GM18907 (cell line): Measurements from ENCODE around the gene GRIK5.
"Not testable (repeated sequence)": the region's sequence is repeated elsewhere in the genome, so short reads cannot be mapped to it uniquely, and the experiment has no call there.

Source experiments
- ATAC-seq: cut with Tn5 transposase; IDR thresholded peaks from one replicate; pipeline ENCODE4 v1.9.1; 2021; ENCODE audit warnings: mild to moderate bottlenecking, moderate library complexity; ENCODE audit not compliant: unreplicated experiment

The GRIK5 gene, protein sequence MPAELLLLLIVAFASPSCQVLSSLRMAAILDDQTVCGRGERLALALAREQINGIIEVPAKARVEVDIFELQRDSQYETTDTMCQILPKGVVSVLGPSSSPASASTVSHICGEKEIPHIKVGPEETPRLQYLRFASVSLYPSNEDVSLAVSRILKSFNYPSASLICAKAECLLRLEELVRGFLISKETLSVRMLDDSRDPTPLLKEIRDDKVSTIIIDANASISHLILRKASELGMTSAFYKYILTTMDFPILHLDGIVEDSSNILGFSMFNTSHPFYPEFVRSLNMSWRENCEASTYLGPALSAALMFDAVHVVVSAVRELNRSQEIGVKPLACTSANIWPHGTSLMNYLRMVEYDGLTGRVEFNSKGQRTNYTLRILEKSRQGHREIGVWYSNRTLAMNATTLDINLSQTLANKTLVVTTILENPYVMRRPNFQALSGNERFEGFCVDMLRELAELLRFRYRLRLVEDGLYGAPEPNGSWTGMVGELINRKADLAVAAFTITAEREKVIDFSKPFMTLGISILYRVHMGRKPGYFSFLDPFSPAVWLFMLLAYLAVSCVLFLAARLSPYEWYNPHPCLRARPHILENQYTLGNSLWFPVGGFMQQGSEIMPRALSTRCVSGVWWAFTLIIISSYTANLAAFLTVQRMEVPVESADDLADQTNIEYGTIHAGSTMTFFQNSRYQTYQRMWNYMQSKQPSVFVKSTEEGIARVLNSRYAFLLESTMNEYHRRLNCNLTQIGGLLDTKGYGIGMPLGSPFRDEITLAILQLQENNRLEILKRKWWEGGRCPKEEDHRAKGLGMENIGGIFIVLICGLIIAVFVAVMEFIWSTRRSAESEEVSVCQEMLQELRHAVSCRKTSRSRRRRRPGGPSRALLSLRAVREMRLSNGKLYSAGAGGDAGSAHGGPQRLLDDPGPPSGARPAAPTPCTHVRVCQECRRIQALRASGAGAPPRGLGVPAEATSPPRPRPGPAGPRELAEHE

DNA sequence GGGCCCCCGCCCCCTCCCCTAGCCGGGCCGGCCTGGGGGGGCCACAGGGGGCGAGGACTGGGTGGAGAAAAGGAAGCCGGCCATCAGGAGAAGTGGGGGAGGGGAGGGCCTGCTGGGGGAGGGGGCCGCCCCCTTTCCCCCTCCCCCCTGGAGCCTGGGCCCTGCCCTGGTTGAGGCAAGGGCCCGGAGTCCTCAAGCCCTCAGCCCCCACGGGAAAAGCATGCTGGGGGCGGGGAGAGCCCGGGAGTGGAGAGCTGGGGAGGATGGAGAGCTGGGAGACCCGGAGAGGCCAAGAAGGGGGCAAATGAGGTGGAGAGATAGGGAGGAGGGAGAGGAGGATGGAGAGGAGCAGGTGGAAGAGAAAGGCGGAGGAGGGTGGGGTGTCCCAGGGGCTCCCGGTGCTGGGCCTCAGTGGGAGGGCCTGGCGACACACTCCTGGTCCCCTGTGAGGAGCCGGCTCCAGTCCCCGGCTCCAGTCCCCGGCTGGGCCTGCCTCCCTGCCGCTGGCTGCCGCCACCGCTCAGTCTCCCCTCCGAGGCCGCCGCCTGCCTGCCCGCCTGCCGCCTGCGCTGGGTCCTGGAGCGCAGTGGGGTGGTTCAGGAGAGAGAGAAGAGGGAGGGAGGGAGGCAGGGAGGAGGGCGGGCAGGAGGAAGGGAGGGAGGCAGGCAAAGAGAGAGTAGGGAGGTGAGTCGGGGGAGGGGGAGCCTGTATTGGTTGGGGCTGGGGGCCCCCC is at the start of gene GRIK5:
GRIK5 (minus strand) TSS at position 588 of the 733 bp plus-strand sequence. CDS start 4,436 bp downstream, outside the sequence.
- ATAC-seq: no peak

DNA sequence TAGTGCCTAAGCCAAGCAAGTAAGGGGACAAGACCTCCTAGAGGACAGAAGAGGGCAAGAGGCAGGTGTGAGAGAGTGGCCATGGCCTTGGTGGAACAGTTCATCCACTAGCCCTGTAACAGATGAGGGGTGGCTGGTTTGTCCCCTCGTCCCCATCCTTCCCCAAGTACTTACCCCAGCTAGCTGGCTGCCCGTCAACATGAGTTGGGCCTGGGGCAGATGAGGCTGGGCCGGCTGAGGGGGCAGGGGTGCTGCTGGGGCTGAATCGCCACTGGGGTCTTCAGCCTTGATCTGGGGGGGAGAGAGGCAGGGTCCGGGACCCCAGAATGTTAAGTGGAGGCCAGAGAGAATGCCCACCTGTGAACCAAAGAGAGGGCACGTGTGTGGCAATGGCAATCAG is 47.1 kb upstream of the GRIK5 start:
- ATAC-seq: no peak

DNA sequence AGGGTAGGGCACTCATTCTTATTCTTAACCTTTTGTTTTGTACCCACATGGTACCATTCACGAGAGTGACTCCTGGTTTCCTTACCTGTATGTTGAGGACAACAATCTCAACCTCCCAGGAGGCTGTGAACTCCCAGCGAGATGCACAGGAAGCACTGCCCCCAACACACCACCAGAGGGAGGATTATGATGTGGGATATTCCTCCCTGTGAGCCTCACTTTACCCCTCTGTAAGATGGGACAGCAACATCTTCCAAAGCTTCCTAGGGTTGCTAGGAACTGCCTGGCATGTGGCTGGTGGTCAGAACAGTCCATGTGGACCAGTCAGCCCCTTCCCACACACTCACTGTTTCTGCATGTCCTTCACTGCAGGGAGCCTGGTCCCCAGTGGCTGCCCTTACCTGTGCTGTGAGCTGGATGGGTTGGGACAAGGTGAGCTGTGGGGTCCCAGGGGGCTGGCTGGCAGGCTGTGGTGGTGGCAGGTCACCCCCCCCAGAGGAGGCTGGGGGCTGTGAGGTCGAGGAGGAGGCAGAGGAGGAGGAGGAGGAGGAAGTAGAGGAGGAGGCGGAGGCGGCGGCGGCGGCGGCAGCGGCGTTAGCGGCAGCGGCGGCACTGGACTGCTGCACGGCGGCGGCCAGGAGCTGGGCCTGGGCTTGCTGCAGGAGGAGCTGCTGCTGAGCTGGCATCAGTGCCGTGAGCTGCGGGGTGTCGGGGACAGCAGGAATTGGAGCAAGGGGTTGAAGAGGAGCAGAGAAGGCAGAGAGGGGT is 46.5 kb upstream of the GRIK5 start:
- no peak for ATAC-seq

DNA sequence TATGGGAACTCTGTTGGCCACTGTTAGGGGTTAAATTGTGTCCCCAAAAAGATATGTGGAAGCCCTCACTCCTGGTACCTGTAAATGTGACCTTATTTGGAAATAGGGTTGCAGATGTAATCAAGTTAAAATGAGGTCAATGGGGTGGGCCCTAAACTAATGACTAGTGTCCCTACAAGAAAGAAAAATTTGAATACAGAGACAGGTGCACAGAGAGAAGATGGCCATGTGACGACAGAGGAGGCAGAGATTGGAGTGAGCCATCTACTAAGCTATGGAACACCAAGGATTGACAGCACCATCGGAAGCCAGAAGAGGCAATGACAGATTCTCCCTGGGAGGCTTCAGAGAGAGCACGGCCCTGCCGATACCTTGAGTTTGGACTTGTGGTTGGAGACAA is 45.7 kb upstream of the GRIK5 start:
- ATAC-seq: no peak

DNA sequence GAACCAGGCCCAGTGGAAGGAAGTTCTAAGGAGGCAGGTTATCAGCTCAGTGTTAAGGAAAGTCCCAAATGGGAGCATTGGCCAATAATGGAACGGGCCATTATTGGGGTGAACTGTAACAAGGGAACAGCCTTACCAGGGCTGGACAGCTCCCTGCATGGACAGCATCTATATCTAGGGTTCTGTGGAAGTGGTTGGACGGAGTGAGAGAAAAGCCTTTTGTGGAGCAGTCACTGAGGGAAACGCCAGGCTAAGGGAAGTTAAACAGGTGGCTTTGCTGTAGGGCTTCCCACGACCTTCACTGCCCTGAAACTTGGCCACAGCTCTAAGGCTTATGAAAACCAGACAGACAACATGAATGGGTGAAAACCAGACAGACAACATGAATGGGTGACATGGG is 45.2 kb upstream of the GRIK5 start:
- no peak for ATAC-seq

DNA sequence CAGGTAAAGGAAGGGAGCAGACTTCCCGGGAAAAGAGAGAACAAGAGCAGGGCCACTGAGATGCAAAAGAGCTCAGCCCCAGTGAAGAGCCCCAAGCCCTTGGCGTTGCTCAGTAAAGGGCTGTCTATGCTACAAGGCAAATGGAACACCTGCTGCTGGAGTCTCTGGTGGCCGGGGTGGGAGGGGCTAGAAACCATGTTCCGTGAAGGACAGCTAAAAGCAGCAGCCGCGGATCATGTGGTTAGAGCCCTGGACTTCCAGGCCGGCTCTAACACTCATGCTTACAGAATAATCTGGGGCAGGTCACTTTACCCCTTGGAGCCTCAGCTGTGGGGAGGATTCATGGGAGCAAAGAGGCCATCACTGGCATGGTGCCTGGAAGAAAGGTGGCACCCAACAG is 44.4 kb upstream of the GRIK5 start:
- peak; percentile 50 for ATAC-seq

DNA sequence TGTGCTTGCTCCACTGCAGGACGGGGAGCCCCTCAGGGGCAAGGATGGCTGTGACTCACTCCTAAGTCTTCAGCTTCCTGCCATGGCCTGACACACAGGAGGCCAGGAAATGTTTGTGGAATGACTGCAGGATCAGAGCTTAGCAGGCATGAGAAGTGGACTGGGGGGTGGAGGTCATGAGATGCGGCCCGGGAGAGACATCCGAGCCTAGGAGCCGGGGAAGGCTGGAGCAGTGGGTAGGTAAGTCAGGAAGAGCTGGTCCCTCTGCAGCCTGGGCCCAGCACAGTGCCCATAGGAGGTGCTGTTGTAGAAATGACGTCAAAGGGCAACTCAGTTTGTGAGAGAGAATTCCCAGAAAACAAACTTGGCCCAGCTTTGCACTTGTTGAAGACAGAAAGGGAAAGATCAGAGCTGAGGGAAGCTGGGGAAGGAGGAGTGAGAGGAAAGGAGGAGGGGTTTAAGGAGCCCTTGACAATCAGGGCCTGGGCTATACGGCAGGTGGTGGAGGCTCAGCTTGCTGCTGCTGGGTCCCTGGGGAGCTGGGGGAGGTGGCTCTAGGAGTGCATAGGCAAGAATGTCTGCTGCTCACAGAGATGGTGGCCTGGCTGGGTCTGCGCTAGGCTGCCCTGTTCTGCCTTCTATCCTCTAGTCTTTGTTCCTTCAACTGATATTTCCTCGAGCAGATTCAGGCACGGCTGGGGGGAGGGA is 43.8 kb upstream of the GRIK5 start:
- peak; percentile 57 for ATAC-seq

DNA sequence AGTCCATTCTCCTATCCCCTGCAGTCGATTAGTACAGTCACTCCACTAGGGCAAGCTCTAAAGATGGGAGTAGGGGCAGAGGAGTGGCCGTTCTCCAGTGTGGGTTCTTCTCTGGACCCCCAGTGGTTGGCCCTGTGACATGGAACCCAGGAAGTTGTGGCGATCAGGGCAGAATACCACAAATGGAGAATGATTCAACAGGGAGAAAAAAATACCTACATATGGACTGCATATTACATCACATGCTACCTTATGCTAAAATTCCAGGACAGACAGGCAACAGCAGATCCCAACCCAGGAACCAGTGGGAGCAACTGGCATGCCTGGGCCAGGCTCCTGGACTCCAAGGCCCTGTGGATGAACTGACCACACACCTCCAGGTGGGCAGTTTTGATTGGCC is 41.8 kb upstream of the GRIK5 start:
- ATAC-seq: no peak

DNA sequence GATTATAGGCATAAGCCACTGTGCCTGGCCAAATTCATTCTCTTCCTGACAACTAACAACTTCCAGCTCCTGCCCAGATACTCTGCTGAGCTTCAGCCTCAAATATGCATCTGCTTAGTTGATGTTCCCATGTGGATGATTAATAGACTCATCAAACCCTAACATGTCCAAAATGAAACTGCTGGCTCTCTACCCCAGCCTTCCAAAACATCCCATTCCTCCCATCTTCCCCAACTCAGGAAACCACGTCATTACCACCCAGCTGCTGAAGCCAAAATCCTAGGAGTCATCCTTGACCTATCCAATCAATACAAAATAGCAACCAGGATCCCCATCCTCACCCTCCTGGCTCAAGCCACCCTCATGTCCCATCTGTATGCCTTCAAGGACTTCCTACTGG is 41.4 kb upstream of the GRIK5 start:
- no peak for ATAC-seq

DNA sequence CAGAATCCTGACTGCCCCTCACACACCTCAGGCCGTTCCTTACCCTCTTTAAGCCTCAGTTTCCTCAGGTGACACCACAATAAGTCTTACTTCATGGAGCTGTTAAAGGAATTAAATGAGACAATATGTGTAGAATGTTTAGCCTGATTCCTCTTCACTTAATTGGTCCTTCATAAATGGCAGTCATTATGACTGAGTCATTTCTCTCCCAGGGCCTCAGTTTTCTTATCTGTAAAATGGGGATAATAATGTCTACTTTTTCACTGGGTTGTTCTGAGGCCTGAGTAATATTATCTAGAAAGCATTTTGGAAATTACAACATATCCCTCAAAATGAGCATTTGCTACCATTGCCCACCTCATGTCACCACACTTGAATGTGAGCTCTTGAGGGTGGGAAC is 40.7 kb upstream of the GRIK5 start:
- no peak for ATAC-seq

DNA sequence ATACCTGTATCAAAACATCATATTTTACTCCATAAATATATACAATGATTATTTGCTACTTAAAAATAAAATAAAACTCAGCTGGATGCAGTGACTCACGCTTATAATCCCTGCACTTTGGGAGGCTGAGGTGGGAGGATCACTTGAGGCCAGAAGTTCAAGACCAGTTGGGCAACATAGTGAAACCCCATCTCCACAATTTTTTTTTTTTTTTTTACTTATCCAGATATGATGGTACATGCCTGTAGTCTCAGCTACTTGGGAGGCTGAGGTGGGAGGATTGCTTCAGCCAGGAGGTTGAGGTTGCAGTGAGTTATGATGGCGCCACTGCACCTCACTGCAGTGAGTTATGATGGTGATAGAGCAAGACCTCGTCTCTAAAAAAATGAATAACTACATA is 39.9 kb upstream of the GRIK5 start:
- ATAC-seq: no peak

DNA sequence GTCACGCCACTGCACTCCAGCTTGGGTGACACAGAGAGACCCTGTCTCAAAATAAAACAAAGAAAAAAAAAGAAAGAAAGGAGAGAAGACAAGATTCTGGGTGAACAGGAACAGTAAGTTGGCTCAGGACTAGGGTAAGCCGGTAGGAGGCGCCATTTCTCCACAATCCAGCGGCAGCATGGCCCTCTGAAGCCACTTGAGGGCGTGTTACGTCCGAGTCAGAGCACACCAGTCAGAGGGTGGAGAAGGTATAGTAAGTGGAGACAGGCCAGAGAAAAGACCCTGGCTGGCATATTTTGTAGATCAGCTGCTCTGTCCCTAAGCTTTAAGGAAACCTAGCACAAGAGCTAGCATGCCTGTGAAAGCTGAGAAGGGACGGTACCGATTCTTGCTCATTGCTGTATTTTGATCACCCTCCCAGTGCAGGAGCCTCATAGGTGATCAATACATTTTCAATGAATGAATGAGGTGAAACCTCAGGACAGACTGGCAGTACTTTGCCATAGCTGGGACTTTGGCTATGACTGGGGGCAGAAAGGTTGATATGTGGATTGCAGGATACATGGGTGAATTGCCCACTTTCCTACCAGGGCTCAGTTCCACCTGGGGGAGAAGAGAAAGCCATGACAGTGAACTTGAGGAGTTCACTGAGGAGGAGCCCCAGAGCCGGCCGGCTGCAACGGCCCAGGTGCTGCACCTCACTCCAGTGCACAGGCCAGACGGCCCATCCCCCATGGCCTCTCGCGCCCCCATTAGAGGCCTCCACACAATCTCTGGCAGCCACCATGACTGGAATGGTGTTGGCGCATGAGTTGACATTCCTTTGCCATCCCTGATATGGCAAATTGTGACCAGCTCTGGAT is 38.8 kb upstream of the GRIK5 start:
- ATAC-seq: no peak

DNA sequence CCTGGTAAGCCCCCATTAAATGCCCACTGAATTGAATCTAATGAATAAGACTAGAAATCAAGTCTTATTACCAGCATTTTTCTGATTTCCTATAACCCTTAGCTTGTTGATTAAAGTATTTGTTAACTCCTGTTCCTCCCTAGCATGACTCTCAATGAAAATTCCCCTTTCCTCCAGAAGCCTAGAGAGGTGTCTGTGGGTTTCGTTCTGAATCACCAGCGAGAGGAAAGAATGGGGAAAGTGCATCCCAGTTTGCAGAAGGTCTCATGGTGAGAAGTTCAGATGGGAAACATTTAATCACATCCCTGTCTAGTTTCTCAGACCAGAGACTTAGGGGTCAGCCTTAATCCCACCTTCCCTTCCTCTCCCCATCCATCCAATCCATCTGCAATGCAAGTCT is 35.4 kb upstream of the GRIK5 start:
- ATAC-seq: no peak

DNA sequence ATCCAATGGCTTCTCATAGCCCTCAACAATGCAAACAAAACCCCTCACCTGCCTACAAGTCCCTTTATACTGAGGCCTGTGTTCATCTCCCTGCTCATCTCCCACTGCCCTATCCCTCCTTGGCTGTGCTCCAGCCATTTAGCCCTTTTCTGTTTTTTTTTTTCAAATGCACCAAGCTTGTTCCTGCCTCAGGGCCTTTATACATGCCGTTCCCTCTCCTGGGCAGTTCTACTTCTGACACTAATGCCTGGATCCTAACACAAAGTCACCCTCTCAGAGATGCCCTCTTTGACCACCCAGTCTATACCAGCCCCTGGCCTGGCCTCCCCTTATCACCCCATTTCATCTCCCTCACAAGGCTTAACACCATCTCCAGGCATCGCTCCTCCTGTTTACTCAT is 32.9 kb upstream of the GRIK5 start:
- ATAC-seq: no peak

DNA sequence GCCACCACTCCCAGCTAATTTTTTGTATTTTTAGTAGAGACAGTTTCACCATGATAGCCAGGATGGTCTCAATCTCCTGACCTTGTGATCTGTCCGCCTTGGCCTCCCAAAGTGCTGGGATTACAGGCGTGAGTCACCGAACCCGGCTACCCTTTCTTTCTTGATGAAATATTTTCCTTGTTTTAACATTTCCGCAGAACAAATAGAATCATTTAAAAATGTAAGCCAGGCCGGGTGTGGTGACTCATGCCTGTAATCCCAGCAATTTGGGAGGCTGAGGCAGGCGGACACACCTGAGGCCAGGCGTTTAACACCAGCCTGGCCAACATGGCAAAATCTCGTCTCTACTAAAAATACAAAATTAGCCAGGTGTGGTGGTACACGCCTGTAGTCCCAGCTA is 30.2 kb upstream of the GRIK5 start:
- ATAC-seq: not testable (repeated sequence)

DNA sequence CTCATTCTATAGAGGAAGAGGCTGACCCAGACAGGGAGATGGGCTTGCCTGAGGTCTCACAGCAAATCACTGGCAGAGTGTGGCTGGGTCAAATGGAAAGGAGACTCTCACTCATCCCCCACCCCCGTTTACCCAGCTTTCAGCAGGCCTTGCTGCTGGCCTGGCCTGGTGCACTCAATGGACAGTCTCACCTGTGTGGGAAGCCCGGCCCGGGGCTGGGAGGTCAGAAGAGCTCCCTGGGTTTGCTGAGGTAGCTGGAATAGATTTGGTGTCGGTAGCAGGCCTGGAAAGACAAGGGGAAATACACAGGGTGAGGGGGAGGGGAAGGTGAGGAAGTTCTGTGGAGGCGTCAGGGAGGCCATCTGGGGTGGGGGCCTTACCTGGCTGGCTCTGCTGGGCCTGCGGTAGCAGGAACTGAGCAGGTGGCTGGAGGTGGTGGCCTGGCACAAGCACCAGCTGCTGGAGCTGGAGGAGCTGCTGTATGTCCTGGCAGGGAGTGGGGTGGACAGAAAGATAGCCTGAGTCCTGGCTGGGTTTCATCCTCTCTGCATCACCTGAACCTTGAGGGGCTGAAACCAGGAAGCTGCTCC is 29.4 kb upstream of the GRIK5 start:
- ATAC-seq: no peak

DNA sequence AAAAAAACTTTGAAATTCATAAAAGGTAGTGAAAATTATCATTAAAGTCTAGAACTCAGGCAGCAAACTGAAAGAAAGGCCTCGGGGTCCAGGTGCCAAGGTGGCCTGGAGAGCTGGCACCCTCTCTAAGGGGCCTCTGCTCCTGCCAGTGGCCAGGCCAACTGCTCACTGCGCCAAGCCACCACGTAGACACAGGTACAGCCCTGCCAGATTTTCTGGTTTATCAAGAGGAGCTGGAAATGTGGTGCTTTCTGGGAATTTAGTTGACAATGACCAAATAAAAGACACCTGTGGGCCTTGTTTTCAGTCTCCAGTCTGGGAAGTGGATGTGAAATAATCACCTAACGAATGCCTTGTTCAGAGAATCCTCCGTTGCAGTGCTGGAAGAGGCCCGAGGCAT is 28.8 kb upstream of the GRIK5 start:
- no peak for ATAC-seq

DNA sequence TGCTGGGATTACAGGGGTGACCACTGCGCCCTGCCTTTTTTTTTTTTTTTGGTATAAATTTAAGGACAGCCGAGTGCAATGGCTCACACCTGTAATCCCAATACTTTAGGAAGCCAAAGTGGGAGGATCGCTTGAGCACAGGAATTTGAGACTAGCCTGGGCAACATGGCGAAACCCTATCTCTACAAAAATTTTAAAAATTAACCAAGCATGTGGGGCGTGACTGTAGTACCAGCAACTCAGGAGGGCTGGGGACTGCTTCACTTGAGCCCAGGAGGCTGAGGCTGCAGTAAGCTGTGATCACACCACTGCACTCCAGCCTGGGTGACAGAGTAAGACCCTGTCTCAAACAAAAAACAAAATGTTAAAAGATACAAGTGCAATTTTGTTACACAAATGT is 27.5 kb upstream of the GRIK5 start:
- ATAC-seq: no peak
